ENCODE results near the gene WDR88. TPM values are rescaled to one million over a fixed set of nuclear protein-coding genes. Genes with fewer than 3 reads are reported as not detected.

WDR88 gene
- total and polyA plus RNA-seq, 8 donors, result not detected

DNA sequence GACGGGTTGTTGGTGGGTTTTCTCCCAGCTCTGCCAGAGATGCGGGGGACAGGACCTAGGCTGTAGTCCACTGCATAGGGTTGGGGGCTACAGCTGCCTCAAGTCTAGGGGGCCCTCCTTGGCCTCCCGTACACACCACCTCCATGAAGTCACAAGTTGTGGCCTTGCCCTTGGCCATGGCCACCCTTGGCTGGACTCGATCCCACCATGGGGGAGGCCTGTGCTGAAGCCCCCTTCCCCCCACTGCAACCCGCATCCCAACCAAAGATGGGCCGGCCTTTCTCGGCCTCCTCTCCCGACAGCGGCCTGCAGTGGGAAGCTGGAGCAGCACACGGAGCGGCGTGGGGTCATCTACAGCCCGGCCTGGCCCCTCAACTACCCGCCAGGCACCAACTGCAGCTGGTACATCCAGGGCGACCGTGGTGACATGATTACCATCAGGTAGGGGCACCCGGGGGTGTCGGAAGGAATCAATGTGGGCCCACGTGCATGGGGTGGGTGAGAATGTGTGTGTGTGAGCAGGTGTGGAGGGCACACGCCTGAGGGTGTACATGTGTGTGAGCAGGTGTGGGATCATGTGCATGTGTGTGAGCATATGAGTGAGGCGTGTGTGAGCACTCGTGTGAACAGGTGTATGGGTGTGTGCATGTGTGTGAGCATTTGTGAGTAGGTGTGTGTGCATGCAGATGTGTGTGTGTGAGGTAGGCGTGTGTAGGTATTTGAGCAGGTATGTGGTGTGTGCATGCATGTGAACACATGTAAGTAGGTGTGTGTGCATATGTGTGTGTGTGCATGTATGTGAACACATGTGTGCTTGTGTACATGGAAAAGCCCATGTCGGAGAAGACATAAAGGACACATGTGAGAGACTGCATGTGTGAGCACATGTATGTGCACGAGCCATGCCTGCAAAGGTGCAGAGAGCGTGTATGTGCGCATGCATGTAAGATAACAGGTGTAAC is 70.9 kb downstream of the WDR88 start:
- no peak overlapping the region for H3K27ac ChIP-seq
- DNase-seq, result no peak
- no peaks in the 10 kb centered on the region for H3K9me3 ChIP-seq
- H3K36me3 ChIP-seq, result peaks cover 0 to 82% (median 61%) of the 10 kb centered on the region in 4 donors
- H3K27me3 ChIP-seq, result no peaks in the 10 kb centered on the region
- intact Hi-C loops (cut with DNase I; ENCODE audit: low total_unique reads), result no loop called here
- TF ChIP-seq POLR2A (IDR thresholded peaks at IDR 0.05) (no peak), POLR2AphosphoS5 (IDR thresholded peaks at IDR 0.05) (no peak), EP300 (IDR thresholded peaks at IDR 0.05) (no peak)
- TF ChIP-seq, protein P1, sequence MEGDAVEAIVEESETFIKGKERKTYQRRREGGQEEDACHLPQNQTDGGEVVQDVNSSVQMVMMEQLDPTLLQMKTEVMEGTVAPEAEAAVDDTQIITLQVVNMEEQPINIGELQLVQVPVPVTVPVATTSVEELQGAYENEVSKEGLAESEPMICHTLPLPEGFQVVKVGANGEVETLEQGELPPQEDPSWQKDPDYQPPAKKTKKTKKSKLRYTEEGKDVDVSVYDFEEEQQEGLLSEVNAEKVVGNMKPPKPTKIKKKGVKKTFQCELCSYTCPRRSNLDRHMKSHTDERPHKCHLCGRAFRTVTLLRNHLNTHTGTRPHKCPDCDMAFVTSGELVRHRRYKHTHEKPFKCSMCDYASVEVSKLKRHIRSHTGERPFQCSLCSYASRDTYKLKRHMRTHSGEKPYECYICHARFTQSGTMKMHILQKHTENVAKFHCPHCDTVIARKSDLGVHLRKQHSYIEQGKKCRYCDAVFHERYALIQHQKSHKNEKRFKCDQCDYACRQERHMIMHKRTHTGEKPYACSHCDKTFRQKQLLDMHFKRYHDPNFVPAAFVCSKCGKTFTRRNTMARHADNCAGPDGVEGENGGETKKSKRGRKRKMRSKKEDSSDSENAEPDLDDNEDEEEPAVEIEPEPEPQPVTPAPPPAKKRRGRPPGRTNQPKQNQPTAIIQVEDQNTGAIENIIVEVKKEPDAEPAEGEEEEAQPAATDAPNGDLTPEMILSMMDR (IDR thresholded peaks at IDR 0.05), result no peak
- H3K4me3 ChIP-seq, result no peak overlapping the region
- WGBS, 5 donors, result 91 to 93% (median 92%) methylated on average over 18 to 27 of the region's 27 CpGs
- H3K4me1 ChIP-seq, result no peaks in the 10 kb centered on the region

DNA sequence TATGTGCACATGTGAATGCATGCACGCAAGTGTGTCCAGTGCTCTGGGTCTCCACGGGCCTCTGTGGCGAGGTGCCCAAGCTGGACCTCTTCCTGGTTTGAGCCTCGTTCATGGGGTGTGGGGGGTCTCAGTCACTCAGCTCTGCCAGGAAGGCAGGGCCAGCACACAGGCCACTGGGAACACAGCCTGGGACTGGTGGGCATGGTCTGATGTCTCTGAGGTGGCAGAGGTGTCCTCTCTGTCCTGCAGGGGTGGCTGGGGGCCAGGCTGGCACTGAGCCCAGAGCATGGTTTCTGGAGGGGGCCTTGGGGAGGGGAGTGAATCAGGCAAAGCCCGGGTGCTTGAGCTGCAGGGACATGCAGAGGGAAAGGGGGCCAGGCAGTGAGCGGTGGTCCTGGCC is 71.6 kb downstream of the WDR88 start:
- TF ChIP-seq POLR2AphosphoS5 (IDR thresholded peaks at IDR 0.05) (no peak), EP300 (IDR thresholded peaks at IDR 0.05) (no peak), POLR2A (IDR thresholded peaks at IDR 0.05) (no peak)
- TF ChIP-seq, protein P1 (IDR thresholded peaks at IDR 0.05), result no peak

DNA sequence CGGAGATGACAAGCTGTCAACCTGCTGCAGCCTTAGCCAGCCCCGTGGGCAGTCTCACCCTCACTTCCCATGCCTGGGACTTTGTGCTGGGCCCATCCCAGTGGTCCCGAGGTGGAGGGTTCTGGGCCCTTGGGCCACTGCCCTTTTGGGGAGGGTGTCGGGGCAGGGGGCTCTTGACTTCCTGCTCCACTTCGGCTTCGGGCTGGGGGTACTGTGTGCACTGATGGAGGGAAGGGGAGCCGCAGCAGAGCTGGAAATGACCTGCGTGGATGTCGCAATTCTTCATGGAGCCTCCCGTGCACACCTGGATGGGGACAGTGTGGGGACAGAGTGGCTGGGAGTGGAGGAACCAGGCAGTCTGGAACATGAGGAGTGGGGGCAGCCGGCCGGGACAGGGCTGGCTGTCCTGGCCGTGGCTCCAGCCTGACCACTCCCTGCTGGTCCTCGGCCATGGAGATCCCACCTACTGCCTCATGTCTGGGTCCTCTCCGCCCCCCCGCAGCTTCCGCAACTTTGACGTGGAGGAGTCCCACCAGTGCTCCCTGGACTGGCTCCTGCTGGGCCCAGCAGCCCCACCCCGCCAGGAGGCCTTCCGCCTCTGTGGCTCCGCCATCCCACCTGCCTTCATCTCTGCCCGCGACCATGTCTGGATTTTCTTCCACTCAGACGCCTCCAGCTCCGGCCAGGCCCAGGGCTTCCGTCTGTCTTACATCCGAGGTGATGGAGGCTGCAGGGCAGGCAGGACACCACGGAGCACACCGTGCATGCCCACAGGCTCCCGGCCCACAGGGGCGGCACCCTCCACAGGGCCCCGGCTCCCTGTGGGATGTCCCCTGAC is 72.4 kb downstream of the WDR88 start:
- intact Hi-C loops (cut with DNase I; ENCODE audit: low total_unique reads), result no loop called here
- peaks cover 0 to 69% (median 54%) of the 10 kb centered on the region in 4 donors for H3K36me3 ChIP-seq
- TF ChIP-seq, protein P1 (IDR thresholded peaks at IDR 0.05), result no peak
- TF ChIP-seq POLR2A (IDR thresholded peaks at IDR 0.05) (no peak), POLR2AphosphoS5 (IDR thresholded peaks at IDR 0.05) (no peak), EP300 (IDR thresholded peaks at IDR 0.05) (no peak)
- no peak overlapping the region for H3K27ac ChIP-seq
- H3K27me3 ChIP-seq, result no peaks in the 10 kb centered on the region
- no peaks in the 10 kb centered on the region for H3K4me1 ChIP-seq
- DNase-seq, result no peak
- no peaks in the 10 kb centered on the region for H3K9me3 ChIP-seq
- WGBS, 5 donors, result 89 to 95% (median 90%) methylated on average over 16 to 32 of the region's 32 CpGs
- H3K4me3 ChIP-seq, result no peak overlapping the region

More for the DNA sequence above, 71.6 kb downstream of the WDR88 start:
- Histone ChIP-seq H3K27me3 (no peaks in the 10 kb centered on the region), H3K27ac (no peak overlapping the region), H3K9me3 (no peaks in the 10 kb centered on the region), H3K4me3 (no peak overlapping the region), H3K4me1 (no peaks in the 10 kb centered on the region), H3K36me3 (peaks cover 0 to 76% (median 57%) of the 10 kb centered on the region in 4 donors)
- DNase-seq, result no peak
- WGBS, 5 donors, result 75 to 87% (median 82%) methylated on average over 6 of the region's 6 CpGs
- intact Hi-C loops (cut with DNase I; ENCODE audit: low total_unique reads), result no loop called here

DNA sequence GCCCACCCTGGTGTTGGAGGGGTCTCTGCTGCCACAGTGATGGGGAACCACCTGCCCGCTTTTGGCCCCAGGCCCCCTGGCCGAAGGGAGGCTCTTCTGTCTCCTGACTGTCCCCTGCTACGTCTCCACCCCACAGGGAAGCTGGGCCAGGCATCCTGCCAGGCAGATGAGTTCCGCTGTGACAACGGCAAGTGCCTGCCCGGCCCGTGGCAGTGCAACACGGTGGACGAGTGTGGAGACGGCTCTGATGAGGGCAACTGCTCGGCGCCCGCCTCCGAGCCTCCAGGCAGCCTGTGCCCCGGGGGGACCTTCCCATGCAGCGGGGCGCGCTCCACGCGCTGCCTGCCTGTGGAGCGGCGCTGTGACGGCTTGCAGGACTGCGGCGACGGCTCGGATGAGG is 73.2 kb downstream of the WDR88 start:
- 94 to 100% (median 95%) methylated on average over 2 to 27 of the region's 27 CpGs for WGBS, 5 donors
- DNase-seq, result no peak
- Histone ChIP-seq H3K4me1 (no peaks in the 10 kb centered on the region), H3K27ac (no peak overlapping the region), H3K9me3 (no peaks in the 10 kb centered on the region), H3K4me3 (no peak overlapping the region), H3K27me3 (no peaks in the 10 kb centered on the region), H3K36me3 (peaks cover 0 to 69% (median 54%) of the 10 kb centered on the region in 4 donors)
- TF ChIP-seq POLR2A (IDR thresholded peaks at IDR 0.05) (no peak), POLR2AphosphoS5 (IDR thresholded peaks at IDR 0.05) (no peak), EP300 (IDR thresholded peaks at IDR 0.05) (no peak)
- TF ChIP-seq, protein P1 (IDR thresholded peaks at IDR 0.05), result no peak
- intact Hi-C loops (cut with DNase I; ENCODE audit: low total_unique reads), result no loop called here
